Activated naive CD4-positive, alpha-beta T cell treated with anti-CD3 and anti-CD28 coated beads, Interleukin-2, amount 10 ng/mL, durations not matched to agents 7 days and 5 days (primary cell): ENCODE results near the gene PLEKHA6.
A peak's percentile ranks its signal among the peaks of the same experiment; 100 is the strongest.

Experiments
- CTCF ChIA-PET: fragments of 350-600 bp; sonication (Branson Sonifier 250); formaldehyde crosslinking; loops from one replicate; lab custom pipeline; 2021; ENCODE audit warnings: antibody characterized with exemption; lab: Charles Lee
- DNase-seq: peaks from one replicate; pipeline ENCODE4 v3.0.0-alpha.2; 2020
- H3K27ac Mint-ChIP-seq: one replicate; pipeline ENCODE4 v1.8.0; 2021; ENCODE audit warnings: mild to moderate bottlenecking, moderate library complexity, mixed read lengths
- H3K27me3 Mint-ChIP-seq: one replicate; pipeline ENCODE4 v1.8.0; 2021; ENCODE audit warnings: mild to moderate bottlenecking, mixed read lengths
- H3K36me3 Mint-ChIP-seq: one replicate; pipeline ENCODE4 v1.8.0; 2021; ENCODE audit warnings: mixed read lengths
- H3K4me1 Mint-ChIP-seq: one replicate; pipeline ENCODE4 v1.8.0; 2021; ENCODE audit warnings: mixed read lengths
- H3K4me3 Mint-ChIP-seq: one replicate; pipeline ENCODE4 v1.8.0; 2021; ENCODE audit warnings: mild to moderate bottlenecking, moderate library complexity, mixed read lengths
- H3K9me3 Mint-ChIP-seq: one replicate; pipeline ENCODE4 v1.8.0; 2021; ENCODE audit warnings: mixed read lengths

Gene PLEKHA6

GRCh38 chr1:204207136-204207616 is 152.6 kb downstream of the PLEKHA6 start:
- peaks cover 48% of the 10 kb centered on the region for H3K27me3 Mint-ChIP-seq
- no peak overlapping the region for H3K27ac Mint-ChIP-seq
- no peaks in the 10 kb centered on the region for H3K9me3 Mint-ChIP-seq
- CTCF ChIA-PET: interaction anchor here (0.6 to 3.9 kb wide), 26 partner anchors 8 to 593 kb away, joined by 3 to 59 read pairs (median 4); partner anchors contain the start of genes GOLT1A and REN
- no peaks in the 10 kb centered on the region for H3K4me1 Mint-ChIP-seq
- no peaks in the 10 kb centered on the region for H3K36me3 Mint-ChIP-seq
- DNase-seq: peak; percentile 75
- no peak overlapping the region for H3K4me3 Mint-ChIP-seq

- Mint-ChIP-seq H3K4me3 (no peak overlapping the region), H3K4me1 (no peaks in the 10 kb centered on the region)
These were observed 153.6 kb downstream of the PLEKHA6 start for GRCh38 chr1:204206121-204206520.

GRCh38 chr1:204205486-204205885 is 154.2 kb downstream of the PLEKHA6 start:
- no peak overlapping the region for H3K27ac Mint-ChIP-seq
- no peaks in the 10 kb centered on the region for H3K4me1 Mint-ChIP-seq
- H3K4me3 Mint-ChIP-seq: no peak overlapping the region
- CTCF ChIA-PET: interaction anchor here (1.0 to 3.9 kb wide), 6 partner anchors 10 to 585 kb away, joined by 3 to 59 read pairs (median 4); partner anchors contain the start of genes GOLT1A and REN
- no peaks in the 10 kb centered on the region for H3K36me3 Mint-ChIP-seq
- DNase-seq: no peak
- peaks cover 50% of the 10 kb centered on the region for H3K27me3 Mint-ChIP-seq
- H3K9me3 Mint-ChIP-seq: no peaks in the 10 kb centered on the region

More at GRCh38 chr1:204206121-204206520, 153.6 kb downstream of the PLEKHA6 start:
- Mint-ChIP-seq H3K9me3 (no peaks in the 10 kb centered on the region), H3K27ac (no peak overlapping the region), H3K36me3 (no peaks in the 10 kb centered on the region), H3K27me3 (peaks cover 50% of the 10 kb centered on the region)
- CTCF ChIA-PET: interaction anchor here (0.7 to 3.9 kb wide), 12 partner anchors 10 to 584 kb away, joined by 3 to 59 read pairs (median 4); partner anchors contain the start of genes GOLT1A and REN
- no peak for DNase-seq

- H3K27me3 Mint-ChIP-seq: peaks cover 47% of the 10 kb centered on the region
- CTCF ChIA-PET: interaction anchor here (3.3 to 3.9 kb wide), 2 partner anchors 11 to 41 kb away, joined by 19 to 59 read pairs; partner anchors contain the start of genes GOLT1A and REN
- H3K36me3 Mint-ChIP-seq: no peaks in the 10 kb centered on the region
- no peak overlapping the region for H3K27ac Mint-ChIP-seq
- no peaks in the 10 kb centered on the region for H3K9me3 Mint-ChIP-seq
- H3K4me1 Mint-ChIP-seq: no peaks in the 10 kb centered on the region
- no peak for DNase-seq
- no peak overlapping the region for H3K4me3 Mint-ChIP-seq
These were observed 154.8 kb downstream of the PLEKHA6 start for GRCh38 chr1:204204944-204205343.

- Mint-ChIP-seq H3K27ac (no peak overlapping the region), H3K4me3 (no peak overlapping the region), H3K36me3 (no peaks in the 10 kb centered on the region), H3K4me1 (no peaks in the 10 kb centered on the region), H3K27me3 (peaks cover 53% of the 10 kb centered on the region), H3K9me3 (no peaks in the 10 kb centered on the region)
- no peak for DNase-seq
- CTCF ChIA-PET: interaction anchor here (1.0 to 1.6 kb wide), 2 partner anchors 40 to 41 kb away, joined by 3 to 7 read pairs; no protein-coding TSS in a partner anchor
These were observed 156.4 kb downstream of the PLEKHA6 start for GRCh38 chr1:204203206-204203767.

GRCh38 chr1:204202481-204202880 is 157.2 kb downstream of the PLEKHA6 start:
- CTCF ChIA-PET: interaction anchor here (1.6 kb wide), 1 partner anchor 40 kb away, joined by 7 read pairs; no protein-coding TSS in a partner anchor
- Mint-ChIP-seq H3K27ac (no peak overlapping the region), H3K4me1 (no peaks in the 10 kb centered on the region), H3K9me3 (no peaks in the 10 kb centered on the region), H3K27me3 (peaks cover 53% of the 10 kb centered on the region), H3K4me3 (no peak overlapping the region), H3K36me3 (no peaks in the 10 kb centered on the region)
- DNase-seq: no peak

- Mint-ChIP-seq H3K9me3 (no peaks in the 10 kb centered on the region), H3K4me3 (no peak overlapping the region), H3K27me3 (peaks cover 43% of the 10 kb centered on the region), H3K27ac (no peak overlapping the region), H3K4me1 (no peaks in the 10 kb centered on the region), H3K36me3 (no peaks in the 10 kb centered on the region)
- peak; percentile 1 for DNase-seq
- CTCF ChIA-PET: interaction anchor here (1.0 kb wide), 1 partner anchor 13 kb away, joined by 3 read pairs; the partner anchor contains the start of gene GOLT1A
These were observed 158.2 kb downstream of the PLEKHA6 start for GRCh38 chr1:204201348-204202040.

- no peak overlapping the region for H3K27ac Mint-ChIP-seq
- DNase-seq: no peak
- CTCF ChIA-PET: interaction anchor here (0.8 to 1.8 kb wide), 3 partner anchors 8 to 141 kb away, joined by 3 to 11 read pairs (median 6); no protein-coding TSS in a partner anchor
- H3K4me3 Mint-ChIP-seq: no peak overlapping the region
- H3K4me1 Mint-ChIP-seq: no peaks in the 10 kb centered on the region
- peaks cover 5% of the 10 kb centered on the region for H3K9me3 Mint-ChIP-seq
- H3K36me3 Mint-ChIP-seq: no peaks in the 10 kb centered on the region
- H3K27me3 Mint-ChIP-seq: peaks cover 29% of the 10 kb centered on the region
These were observed 160.2 kb downstream of the PLEKHA6 start for GRCh38 chr1:204199579-204199978.

- no peak overlapping the region for H3K4me3 Mint-ChIP-seq
These were observed 161.1 kb downstream of the PLEKHA6 start for GRCh38 chr1:204198348-204199340.

GRCh38 chr1:204197068-204197467 is 162.7 kb downstream of the PLEKHA6 start:
- Mint-ChIP-seq H3K27me3 (peaks cover 31% of the 10 kb centered on the region), H3K9me3 (peaks cover 5% of the 10 kb centered on the region), H3K4me3 (no peak overlapping the region), H3K36me3 (no peaks in the 10 kb centered on the region), H3K27ac (no peak overlapping the region), H3K4me1 (no peaks in the 10 kb centered on the region)
- CTCF ChIA-PET: no interaction called here
- DNase-seq: no peak

More at GRCh38 chr1:204198348-204199340, 161.1 kb downstream of the PLEKHA6 start:
- H3K27me3 Mint-ChIP-seq: peaks cover 31% of the 10 kb centered on the region
- peaks cover 5% of the 10 kb centered on the region for H3K9me3 Mint-ChIP-seq
- DNase-seq: no peak
- H3K4me1 Mint-ChIP-seq: no peaks in the 10 kb centered on the region
- no peak overlapping the region for H3K27ac Mint-ChIP-seq
- CTCF ChIA-PET: interaction anchor here (0.6 to 1.8 kb wide), 5 partner anchors 8 to 131 kb away, joined by 3 to 11 read pairs (median 4); no protein-coding TSS in a partner anchor
- H3K36me3 Mint-ChIP-seq: no peaks in the 10 kb centered on the region

GRCh38 chr1:204196068-204196795 is 163.5 kb downstream of the PLEKHA6 start, which contains the start of gene KISS1:
Gene KISS1, minus strand, starts transcription at chr1:204196491. Its CDS starts 3,615 bp downstream, at chr1:204192876.
- H3K36me3 Mint-ChIP-seq: no peaks in the 10 kb centered on the region
- H3K4me3 Mint-ChIP-seq: no peak within 1 kb of the TSS
- peaks cover 39% of the 10 kb centered on the region for H3K27me3 Mint-ChIP-seq
- peaks cover 5% of the 10 kb centered on the region for H3K9me3 Mint-ChIP-seq
- no peaks in the 10 kb centered on the region for H3K4me1 Mint-ChIP-seq
- CTCF ChIA-PET: no interaction called here
- H3K27ac Mint-ChIP-seq: no peak within 1 kb of the TSS
- no peak for DNase-seq

- peaks cover 5% of the 10 kb centered on the region for H3K9me3 Mint-ChIP-seq
- peaks cover 53% of the 10 kb centered on the region for H3K27me3 Mint-ChIP-seq
- no peak for DNase-seq
- peaks cover 2% of the 10 kb centered on the region for H3K4me1 Mint-ChIP-seq
- no peaks in the 10 kb centered on the region for H3K36me3 Mint-ChIP-seq
- no peak overlapping the region for H3K4me3 Mint-ChIP-seq
- CTCF ChIA-PET: no interaction called here
- H3K27ac Mint-ChIP-seq: no peak overlapping the region
These were observed 165.0 kb downstream of the PLEKHA6 start for GRCh38 chr1:204194771-204195170.

- H3K27me3 Mint-ChIP-seq: peaks cover 60% of the 10 kb centered on the region
- CTCF ChIA-PET: no interaction called here
- no peak overlapping the region for H3K27ac Mint-ChIP-seq
- no peak overlapping the region for H3K4me3 Mint-ChIP-seq
- no peaks in the 10 kb centered on the region for H3K36me3 Mint-ChIP-seq
- DNase-seq: no peak
- peaks cover 5% of the 10 kb centered on the region for H3K9me3 Mint-ChIP-seq
- peaks cover 7% of the 10 kb centered on the region for H3K4me1 Mint-ChIP-seq
These were observed 165.6 kb downstream of the PLEKHA6 start for GRCh38 chr1:204194080-204194479.
